Measurements from ENCODE around the gene ACOT2. TPM values are rescaled to one million over a fixed set of nuclear protein-coding genes. Genes with fewer than 3 reads are reported as not detected.
"Not testable (repeated sequence)": the region's sequence is repeated elsewhere in the genome, so short reads cannot be mapped to it uniquely, and the experiment has no call there.

The ACOT2 gene
- 16.5 TPM for polyA plus RNA-seq (2013, experiment 1 of 2)
- polyA plus RNA-seq (2013, experiment 2 of 2), result 15.9 TPM

- not testable (repeated sequence) for H3K4me1 ChIP-seq (ENCODE audit: control insufficient read depth, insufficient read depth, low read depth, low read length); H3K9me3 ChIP-seq (ENCODE audit: control insufficient read depth, low read length); H3K4me2 ChIP-seq (ENCODE audit: low read length, poor library complexity, severe bottlenecking); H2AK5ac ChIP-seq (ENCODE audit: low read length, severe bottlenecking); H2BK12ac ChIP-seq (ENCODE audit: low read length in 2 of 2); H3K36me3 ChIP-seq (ENCODE audit: control insufficient read depth in 1 of 2, insufficient read depth in 2 of 2, low read depth in 1 of 2, low read length in 2 of 2); H2AFZ ChIP-seq (ENCODE audit: low read depth, low read length); H2BK5ac ChIP-seq (ENCODE audit: low read depth, low read length, poor library complexity, severe bottlenecking); H3K79me1 ChIP-seq (replicated peaks; ENCODE audit: low read length, poor library complexity, severe bottlenecking); H3K27ac ChIP-seq (ENCODE audit: low read length, poor library complexity, severe bottlenecking); H3K27me3 ChIP-seq (ENCODE audit: control insufficient read depth in 1 of 2, insufficient read depth in 1 of 2, low read length in 2 of 2); H2BK120ac ChIP-seq (ENCODE audit: low read depth, low read length); H3K14ac ChIP-seq (ENCODE audit: low read length in 2 of 2); H3K23ac ChIP-seq (ENCODE audit: low read length in 2 of 2)
- DNase-seq, result peak; percentile 90
- 48% methylated on average over 55 of the region's 83 CpGs for WGBS
- Histone ChIP-seq H4K8ac (ENCODE audit: low read length) (peak within 1 kb of the TSS; percentile 36), H3K9ac (ENCODE audit: low read length) (peak within 1 kb of the TSS; percentile 91), H4K91ac (ENCODE audit: low read length) (peak within 1 kb of the TSS; percentile 50), H3K4me3 (ENCODE audit: insufficient read depth in 1 of 2, low read depth in 1 of 2, low read length in 2 of 2) (peak within 1 kb of the TSS; percentile 26 to 81), H3K4ac (ENCODE audit: low read depth in 1 of 2, low read length in 2 of 2) (peak within 1 kb of the TSS in 1 of 2 experiments; percentile 24), H2BK15ac (ENCODE audit: low read depth, poor library complexity, severe bottlenecking) (peak within 1 kb of the TSS; percentile 40), H3K18ac (ENCODE audit: low read depth in 1 of 2, low read length in 2 of 2) (peak within 1 kb of the TSS in 1 of 2 experiments; percentile 86)
These were observed at the start of gene ACOT2 for GRCh38 chr14:73569185-73569958. Gene ACOT2 (plus strand): TSS chr14:73569213. CDS start chr14:73569241, 28 bp downstream.

GRCh38 chr14:73521229-73521628 is 47.8 kb upstream of the ACOT2 start:
- no peak overlapping the region for H3K4me3 ChIP-seq (ENCODE audit: insufficient read depth in 1 of 2, low read depth in 1 of 2, low read length in 2 of 2)
- H2BK15ac ChIP-seq (ENCODE audit: low read depth, poor library complexity, severe bottlenecking), result no peak overlapping the region
- no peaks in the 10 kb centered on the region for H3K9me3 ChIP-seq (ENCODE audit: control insufficient read depth, low read length)
- no peak overlapping the region for H2AFZ ChIP-seq (ENCODE audit: low read depth, low read length)
- H4K91ac ChIP-seq (ENCODE audit: low read length), result no peak overlapping the region
- no peak overlapping the region for H3K23ac ChIP-seq (ENCODE audit: low read length in 2 of 2)
- no peaks in the 10 kb centered on the region for H3K36me3 ChIP-seq (ENCODE audit: control insufficient read depth in 1 of 2, insufficient read depth in 2 of 2, low read depth in 1 of 2, low read length in 2 of 2)
- no peak overlapping the region for H3K18ac ChIP-seq (ENCODE audit: low read depth in 1 of 2, low read length in 2 of 2)
- no peak overlapping the region for H2BK120ac ChIP-seq (ENCODE audit: low read depth, low read length)
- H3K27me3 ChIP-seq (ENCODE audit: control insufficient read depth in 1 of 2, insufficient read depth in 1 of 2, low read length in 2 of 2), result peaks cover 0 to 4% of the 10 kb centered on the region in 2 experiments
- H3K14ac ChIP-seq (ENCODE audit: low read length in 2 of 2), result no peak overlapping the region
- no peak overlapping the region for H3K4ac ChIP-seq (ENCODE audit: low read depth in 1 of 2, low read length in 2 of 2)
- H3K79me1 ChIP-seq (replicated peaks; ENCODE audit: low read length, poor library complexity, severe bottlenecking), result no peaks in the 10 kb centered on the region
- H2BK12ac ChIP-seq (ENCODE audit: low read length in 2 of 2), result no peak overlapping the region
- DNase-seq, result no peak
- no peak overlapping the region for H3K4me2 ChIP-seq (ENCODE audit: low read length, poor library complexity, severe bottlenecking)
- H3K4me1 ChIP-seq (ENCODE audit: control insufficient read depth, insufficient read depth, low read depth, low read length), result no peaks in the 10 kb centered on the region
- H2BK5ac ChIP-seq (ENCODE audit: low read depth, low read length, poor library complexity, severe bottlenecking), result no peak overlapping the region
- no peak overlapping the region for H4K8ac ChIP-seq (ENCODE audit: low read length)
- no peak overlapping the region for H2AK5ac ChIP-seq (ENCODE audit: low read length, severe bottlenecking)
- H3K27ac ChIP-seq (ENCODE audit: low read length, poor library complexity, severe bottlenecking), result no peak overlapping the region
- WGBS, result 95% methylated on average over 4 of the region's 4 CpGs
- H3K9ac ChIP-seq (ENCODE audit: low read length), result no peak overlapping the region

GRCh38 chr14:73524493-73524892 is 44.5 kb upstream of the ACOT2 start:
- no peak overlapping the region for H2BK12ac ChIP-seq (ENCODE audit: low read length in 2 of 2)
- no peak overlapping the region for H4K8ac ChIP-seq (ENCODE audit: low read length)
- no peak overlapping the region for H3K18ac ChIP-seq (ENCODE audit: low read depth in 1 of 2, low read length in 2 of 2)
- peaks cover 0 to 4% of the 10 kb centered on the region in 2 experiments for H3K27me3 ChIP-seq (ENCODE audit: control insufficient read depth in 1 of 2, insufficient read depth in 1 of 2, low read length in 2 of 2)
- H3K4me1 ChIP-seq (ENCODE audit: control insufficient read depth, insufficient read depth, low read depth, low read length), result no peaks in the 10 kb centered on the region
- H3K9ac ChIP-seq (ENCODE audit: low read length), result no peak overlapping the region
- no peak overlapping the region for H3K14ac ChIP-seq (ENCODE audit: low read length in 2 of 2)
- no peak overlapping the region for H2AFZ ChIP-seq (ENCODE audit: low read depth, low read length)
- H4K91ac ChIP-seq (ENCODE audit: low read length), result no peak overlapping the region
- no peak overlapping the region for H3K4me3 ChIP-seq (ENCODE audit: insufficient read depth in 1 of 2, low read depth in 1 of 2, low read length in 2 of 2)
- H2BK5ac ChIP-seq (ENCODE audit: low read depth, low read length, poor library complexity, severe bottlenecking), result no peak overlapping the region
- H2BK15ac ChIP-seq (ENCODE audit: low read depth, poor library complexity, severe bottlenecking), result no peak overlapping the region
- no peaks in the 10 kb centered on the region for H3K36me3 ChIP-seq (ENCODE audit: control insufficient read depth in 1 of 2, insufficient read depth in 2 of 2, low read depth in 1 of 2, low read length in 2 of 2)
- WGBS, result 72% methylated on average over 4 of the region's 4 CpGs
- H2AK5ac ChIP-seq (ENCODE audit: low read length, severe bottlenecking), result no peak overlapping the region
- H3K23ac ChIP-seq (ENCODE audit: low read length in 2 of 2), result no peak overlapping the region
- no peak overlapping the region for H3K4me2 ChIP-seq (ENCODE audit: low read length, poor library complexity, severe bottlenecking)
- no peak overlapping the region for H3K27ac ChIP-seq (ENCODE audit: low read length, poor library complexity, severe bottlenecking)
- no peaks in the 10 kb centered on the region for H3K79me1 ChIP-seq (replicated peaks; ENCODE audit: low read length, poor library complexity, severe bottlenecking)
- H3K4ac ChIP-seq (ENCODE audit: low read depth in 1 of 2, low read length in 2 of 2), result no peak overlapping the region
- H2BK120ac ChIP-seq (ENCODE audit: low read depth, low read length), result no peak overlapping the region
- no peak for DNase-seq
- no peaks in the 10 kb centered on the region for H3K9me3 ChIP-seq (ENCODE audit: control insufficient read depth, low read length)

- 88% methylated on average over 6 of the region's 6 CpGs for WGBS
- peaks cover 0 to under 1% of the 10 kb centered on the region in 2 experiments for H3K27me3 ChIP-seq (ENCODE audit: control insufficient read depth in 1 of 2, insufficient read depth in 1 of 2, low read length in 2 of 2)
- H3K4me3 ChIP-seq (ENCODE audit: insufficient read depth in 1 of 2, low read depth in 1 of 2, low read length in 2 of 2), result no peak overlapping the region
- no peak overlapping the region for H4K91ac ChIP-seq (ENCODE audit: low read length)
- peak overlapping the region in 1 of 2 experiments; percentile 48 for H3K14ac ChIP-seq (ENCODE audit: low read length in 2 of 2)
- H2AK5ac ChIP-seq (ENCODE audit: low read length, severe bottlenecking), result no peak overlapping the region
- no peak overlapping the region for H2AFZ ChIP-seq (ENCODE audit: low read depth, low read length)
- H3K9ac ChIP-seq (ENCODE audit: low read length), result peak overlapping the region; percentile 44
- H3K4me1 ChIP-seq (ENCODE audit: control insufficient read depth, insufficient read depth, low read depth, low read length), result no peaks in the 10 kb centered on the region
- H3K27ac ChIP-seq (ENCODE audit: low read length, poor library complexity, severe bottlenecking), result no peak overlapping the region
- no peaks in the 10 kb centered on the region for H3K36me3 ChIP-seq (ENCODE audit: control insufficient read depth in 1 of 2, insufficient read depth in 2 of 2, low read depth in 1 of 2, low read length in 2 of 2)
- peak overlapping the region in 1 of 2 experiments; percentile 31 for H2BK12ac ChIP-seq (ENCODE audit: low read length in 2 of 2)
- H3K9me3 ChIP-seq (ENCODE audit: control insufficient read depth, low read length), result no peaks in the 10 kb centered on the region
- H2BK15ac ChIP-seq (ENCODE audit: low read depth, poor library complexity, severe bottlenecking), result no peak overlapping the region
- no peaks in the 10 kb centered on the region for H3K79me1 ChIP-seq (replicated peaks; ENCODE audit: low read length, poor library complexity, severe bottlenecking)
- H4K8ac ChIP-seq (ENCODE audit: low read length), result no peak overlapping the region
- H2BK120ac ChIP-seq (ENCODE audit: low read depth, low read length), result no peak overlapping the region
- H3K18ac ChIP-seq (ENCODE audit: low read depth in 1 of 2, low read length in 2 of 2), result no peak overlapping the region
- H3K23ac ChIP-seq (ENCODE audit: low read length in 2 of 2), result no peak overlapping the region
- H3K4ac ChIP-seq (ENCODE audit: low read depth in 1 of 2, low read length in 2 of 2), result no peak overlapping the region
- H3K4me2 ChIP-seq (ENCODE audit: low read length, poor library complexity, severe bottlenecking), result no peak overlapping the region
- no peak for DNase-seq
- peak overlapping the region; percentile 24 for H2BK5ac ChIP-seq (ENCODE audit: low read depth, low read length, poor library complexity, severe bottlenecking)
These were observed 42.7 kb upstream of the ACOT2 start for GRCh38 chr14:73526036-73526984.
